ENCODE measurements around the gene PDF. TPM values are rescaled to one million over a fixed set of nuclear protein-coding genes. Genes with fewer than 3 reads are reported as not detected.
A peak's percentile ranks its signal among the peaks of the same experiment; 100 is the strongest.

PDF gene
- total RNA-seq, 1 donor from 2014 or later: 12.0 TPM

GRCh38 chr16:69313469-69313868 lies 16.9 kb downstream of the PDF start:
- Mint-ChIP-seq H3K4me1 (ENCODE audit: low read depth, unreplicated experiment) (peaks cover 12% of the 10 kb centered on the region), H3K27ac (ENCODE audit: unreplicated experiment) (no peak overlapping the region), H3K27me3 (ENCODE audit: unreplicated experiment) (peaks cover 15% of the 10 kb centered on the region), H3K36me3 (ENCODE audit: unreplicated experiment) (no peaks in the 10 kb centered on the region), H3K9me3 (ENCODE audit: unreplicated experiment) (peaks cover 14% of the 10 kb centered on the region), H3K4me3 (ENCODE audit: unreplicated experiment) (peak overlapping the region; percentile 38)
- DNase-seq: no peak
- no peak for TF ChIP-seq CTCF (IDR thresholded peaks at IDR 0.05; ENCODE audit: partially characterized antibody, unreplicated experiment)

GRCh38 chr16:69311533-69312387 lies 18.6 kb downstream of the PDF start:
- Mint-ChIP-seq H3K27me3 (ENCODE audit: unreplicated experiment) (peaks cover 15% of the 10 kb centered on the region), H3K9me3 (ENCODE audit: unreplicated experiment) (peaks cover 13% of the 10 kb centered on the region), H3K4me1 (ENCODE audit: low read depth, unreplicated experiment) (peaks cover 12% of the 10 kb centered on the region), H3K4me3 (ENCODE audit: unreplicated experiment) (peak overlapping the region; percentile 100), H3K27ac (ENCODE audit: unreplicated experiment) (peak overlapping the region; percentile 97), H3K36me3 (ENCODE audit: unreplicated experiment) (no peaks in the 10 kb centered on the region)
- peak; percentile 60 for DNase-seq
- no peak for TF ChIP-seq CTCF (IDR thresholded peaks at IDR 0.05; ENCODE audit: partially characterized antibody, unreplicated experiment)

GRCh38 chr16:69310653-69311532 lies 19.5 kb downstream of the PDF start, which contains the start of gene VPS4A:
Gene VPS4A (plus strand): TSS chr16:69311350. CDS start chr16:69311512, 162 bp downstream.
- peak within 1 kb of the TSS; percentile 100 for H3K4me3 Mint-ChIP-seq (ENCODE audit: unreplicated experiment)
- peak; percentile 91 for TF ChIP-seq CTCF (IDR thresholded peaks at IDR 0.05; ENCODE audit: partially characterized antibody, unreplicated experiment)
- H3K27me3 Mint-ChIP-seq (ENCODE audit: unreplicated experiment): peaks cover 13% of the 10 kb centered on the region
- H3K9me3 Mint-ChIP-seq (ENCODE audit: unreplicated experiment): peaks cover 10% of the 10 kb centered on the region
- H3K36me3 Mint-ChIP-seq (ENCODE audit: unreplicated experiment): no peaks in the 10 kb centered on the region
- H3K4me1 Mint-ChIP-seq (ENCODE audit: low read depth, unreplicated experiment): peaks cover 9% of the 10 kb centered on the region
- peak within 1 kb of the TSS; percentile 97 for H3K27ac Mint-ChIP-seq (ENCODE audit: unreplicated experiment)
- peak; percentile 98 for DNase-seq

- no peak for TF ChIP-seq CTCF (IDR thresholded peaks at IDR 0.05; ENCODE audit: partially characterized antibody, unreplicated experiment)
- Mint-ChIP-seq H3K4me1 (ENCODE audit: low read depth, unreplicated experiment) (peaks cover 5% of the 10 kb centered on the region), H3K9me3 (ENCODE audit: unreplicated experiment) (peaks cover 9% of the 10 kb centered on the region), H3K4me3 (ENCODE audit: unreplicated experiment) (no peak overlapping the region), H3K36me3 (ENCODE audit: unreplicated experiment) (no peaks in the 10 kb centered on the region), H3K27me3 (ENCODE audit: unreplicated experiment) (peaks cover 13% of the 10 kb centered on the region), H3K27ac (ENCODE audit: unreplicated experiment) (no peak overlapping the region)
- no peak for DNase-seq
These were observed 21.1 kb downstream of the PDF start for GRCh38 chr16:69309316-69309715.

Data from glutamatergic neuron (in vitro differentiated cells).